ENCODE data around the gene KBTBD4. TPM values are rescaled to one million over a fixed set of nuclear protein-coding genes. Genes with fewer than 3 reads are reported as not detected.

Gene KBTBD4
- total RNA-seq, 1 donor from 2014 or later: 12.6 TPM

DNA sequence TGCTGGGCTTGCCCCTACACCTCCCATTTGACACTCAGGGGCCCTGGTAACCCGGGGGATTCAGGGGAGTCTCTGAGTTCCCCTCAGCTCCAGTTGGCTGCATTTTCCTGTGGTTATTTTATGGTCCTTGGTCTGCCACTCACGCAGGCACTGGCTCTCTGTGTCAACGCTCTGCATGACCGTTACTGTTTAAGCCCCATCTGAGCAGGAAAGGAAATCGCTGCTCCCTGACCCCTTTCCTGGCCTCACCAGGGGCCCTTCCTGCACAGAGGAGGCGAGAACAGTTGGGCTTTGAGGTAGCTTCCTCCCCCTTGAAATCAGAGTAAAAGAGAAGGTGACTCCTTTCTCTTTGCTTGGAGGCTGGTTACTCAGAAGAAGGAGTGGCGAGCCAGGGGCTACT, 13.0 kb upstream of the KBTBD4 start:
- DNase-seq (ENCODE audit: low spot score): no peak

DNA sequence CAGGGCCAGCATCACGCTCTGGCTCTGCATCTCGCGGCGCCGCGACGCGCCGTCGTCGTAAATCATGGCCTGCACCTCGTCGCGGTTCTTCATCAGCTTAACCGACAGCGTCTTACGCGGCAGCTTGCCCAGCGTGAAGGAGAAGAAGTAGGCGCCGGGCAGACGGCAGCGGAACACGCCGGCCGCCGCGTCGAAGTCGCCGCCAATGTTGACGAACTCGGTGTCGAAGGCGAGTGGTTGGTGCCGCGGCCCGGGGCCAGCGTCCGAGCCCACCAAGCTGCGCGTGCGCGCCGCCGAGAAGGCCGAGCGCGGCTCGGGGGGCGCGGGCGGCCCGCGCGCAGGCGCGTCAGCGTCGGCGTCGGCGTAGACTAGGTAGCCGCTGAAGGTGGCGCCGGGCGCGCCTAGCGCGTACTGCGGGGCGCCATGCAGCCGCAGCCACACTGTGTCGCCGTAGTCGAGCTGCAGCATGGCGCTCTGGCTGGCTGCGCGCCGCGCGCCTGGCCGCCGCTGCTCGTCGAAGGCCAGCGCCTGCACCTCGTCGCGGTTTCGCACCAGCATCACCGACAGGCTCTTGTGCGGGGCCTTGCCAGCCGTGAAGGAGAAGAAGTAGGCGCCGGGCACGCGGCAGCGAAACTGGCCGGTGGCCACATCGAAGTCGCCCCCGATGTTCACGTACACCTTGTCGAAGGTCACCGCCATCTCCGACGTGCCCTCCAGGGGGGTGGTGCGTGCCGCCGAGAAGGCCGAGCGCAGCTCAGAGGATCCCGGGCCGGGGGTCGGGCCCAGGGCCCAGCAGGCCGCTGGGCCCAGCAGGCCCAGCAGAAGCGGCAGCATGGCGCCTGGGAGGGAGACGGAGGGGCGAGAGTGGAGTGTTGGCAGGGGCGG, 11.4 kb upstream of the KBTBD4 start:
- no peak for DNase-seq (ENCODE audit: low spot score)

DNA sequence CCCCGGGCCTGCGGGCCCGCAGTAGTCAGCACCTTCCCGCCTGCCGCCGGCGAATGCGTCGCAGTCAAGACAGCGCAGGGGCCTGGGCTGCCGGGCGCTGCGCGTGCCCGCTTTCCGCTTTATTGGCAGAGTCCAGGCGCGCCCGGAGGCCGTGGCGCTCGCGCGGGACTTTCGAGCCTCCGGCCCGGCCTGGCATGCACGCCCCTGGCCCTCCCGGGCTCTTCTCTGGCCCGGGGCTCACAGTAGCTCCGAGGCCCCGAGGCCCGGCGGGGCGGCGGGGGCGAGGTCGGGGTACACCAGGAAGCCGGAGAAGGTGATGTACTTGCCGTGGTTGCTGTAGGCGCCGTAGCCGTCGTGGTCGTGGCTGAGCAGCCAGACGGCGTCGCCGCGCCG, 10.8 kb upstream of the KBTBD4 start:
- DNase-seq (ENCODE audit: low spot score): no peak

DNA sequence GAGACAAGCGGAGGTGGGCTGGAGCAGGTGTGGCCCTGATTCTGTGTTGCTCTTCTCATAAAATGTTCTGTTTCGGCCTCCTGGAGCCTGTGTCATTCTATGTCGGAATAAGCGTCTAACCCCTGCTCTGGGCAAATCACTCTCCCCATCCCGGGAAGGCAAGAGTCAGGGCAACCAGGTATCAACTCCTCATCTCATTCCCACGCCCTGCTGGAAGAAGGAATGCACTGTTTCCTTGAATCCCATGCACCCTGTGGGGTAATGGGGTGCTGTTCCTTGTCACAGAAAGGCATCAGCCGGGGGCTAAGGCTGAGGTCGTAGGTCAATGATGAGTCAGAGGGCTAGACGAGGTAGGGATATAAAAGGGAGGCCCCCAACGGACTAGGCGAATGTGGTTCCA, 10.3 kb upstream of the KBTBD4 start:
- no peak for DNase-seq (ENCODE audit: low spot score)

DNA sequence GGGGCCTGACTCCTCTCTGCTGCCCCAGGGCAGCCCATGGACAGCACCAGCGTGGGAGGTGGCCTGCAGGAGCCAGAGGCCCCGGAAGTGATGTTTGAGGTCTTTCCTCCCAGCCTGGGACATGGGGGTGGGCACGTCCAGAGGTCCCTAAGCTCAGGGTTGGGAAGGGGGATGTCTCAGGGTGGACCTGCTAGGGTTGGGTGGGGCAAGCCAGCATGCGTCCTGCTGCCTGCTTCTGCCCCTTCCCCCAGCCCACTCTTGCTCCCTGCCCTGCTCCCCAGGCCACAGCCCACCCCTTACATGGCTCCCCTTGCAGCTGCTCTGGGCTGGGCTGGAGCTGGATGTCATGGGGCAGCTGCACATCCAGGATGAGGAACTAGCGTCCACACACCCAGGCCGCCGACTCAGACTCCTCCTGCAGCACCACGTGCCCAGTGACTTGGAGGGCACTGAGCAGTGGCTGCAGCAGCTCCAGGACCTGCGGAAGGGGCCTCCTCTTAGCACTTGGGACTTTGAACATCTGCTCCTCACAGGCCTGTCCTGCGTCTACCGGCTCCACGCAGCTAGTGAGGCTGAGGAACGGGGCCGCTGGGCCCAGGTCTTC, 9.1 kb upstream of the KBTBD4 start:
- DNase-seq (ENCODE audit: low spot score): no peak

DNA sequence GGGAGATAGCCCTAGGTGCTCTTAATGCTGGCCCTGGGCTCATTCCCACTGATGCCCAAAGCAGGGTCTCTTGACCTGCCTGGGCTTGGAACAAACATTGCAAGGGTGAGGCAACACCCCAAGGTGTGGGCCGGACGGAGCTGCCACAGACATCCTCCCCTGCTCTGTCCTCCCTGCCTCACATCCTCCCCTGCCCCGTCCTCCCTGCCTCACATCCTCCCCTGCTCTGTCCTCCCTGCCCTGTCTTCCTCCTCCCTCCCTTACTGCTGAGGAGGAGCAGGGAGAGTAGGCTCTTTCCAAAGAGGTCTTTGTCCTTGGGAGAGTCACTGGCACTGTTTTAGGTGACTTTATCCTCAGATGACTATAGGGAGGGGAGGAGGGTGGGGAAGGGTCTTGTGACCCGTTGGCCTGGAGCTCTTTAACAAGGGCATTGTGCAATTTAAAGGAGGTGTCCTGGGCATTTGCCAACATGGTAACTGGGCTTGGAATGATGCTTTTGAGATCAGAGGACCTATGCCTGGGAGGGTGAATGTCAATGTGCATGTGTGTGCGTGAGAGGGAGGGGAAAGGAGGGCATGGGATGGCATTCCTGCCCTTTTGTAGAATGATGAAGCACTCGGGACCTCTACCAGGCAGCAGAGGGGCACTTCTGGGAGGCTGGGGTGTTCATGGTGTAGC, 8.4 kb upstream of the KBTBD4 start:
- no peak for DNase-seq (ENCODE audit: low spot score)

DNA sequence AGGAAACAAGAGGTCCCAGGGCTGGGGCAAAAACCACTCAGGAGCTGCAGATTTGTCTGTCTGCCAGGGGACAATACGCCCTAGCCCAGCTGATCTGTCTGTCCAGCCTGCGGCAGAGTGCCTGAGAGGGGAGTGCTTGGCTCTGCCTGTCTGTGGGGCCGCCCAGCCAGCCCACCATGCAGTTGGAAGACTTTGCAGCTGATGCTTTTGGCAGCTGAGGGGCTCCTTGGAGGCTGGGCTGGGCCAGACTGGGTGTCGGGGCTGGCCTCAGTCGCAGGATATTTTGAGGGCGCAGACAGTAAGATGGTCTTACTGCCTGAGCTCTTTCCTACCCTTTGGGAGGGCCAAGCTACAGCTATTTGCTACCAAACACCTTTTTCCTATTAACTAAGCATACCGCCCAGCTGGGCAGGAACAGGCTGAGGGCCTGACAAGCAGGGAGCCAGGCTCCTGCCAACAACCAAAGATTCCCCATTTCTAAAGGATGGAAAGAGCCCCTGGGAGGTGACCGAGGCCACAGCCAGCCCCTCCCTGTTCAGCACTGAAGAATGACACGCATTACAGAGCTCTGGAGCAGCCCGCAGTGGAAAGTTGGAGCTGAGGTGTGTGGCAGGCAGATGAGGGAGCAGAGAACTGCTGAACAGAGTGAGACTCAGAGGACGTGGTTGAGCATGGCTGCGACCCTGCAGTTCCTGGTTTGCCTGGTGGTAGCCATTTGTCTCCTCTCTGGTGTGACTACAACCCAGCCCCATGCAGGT, 7.5 kb upstream of the KBTBD4 start, which contains the start of gene FAM180B:
Gene FAM180B, plus strand, starts transcription at position 581 of the 758 bp plus-strand sequence. Its CDS starts 91 bp downstream, at position 672.
- no peak for DNase-seq (ENCODE audit: low spot score)

DNA sequence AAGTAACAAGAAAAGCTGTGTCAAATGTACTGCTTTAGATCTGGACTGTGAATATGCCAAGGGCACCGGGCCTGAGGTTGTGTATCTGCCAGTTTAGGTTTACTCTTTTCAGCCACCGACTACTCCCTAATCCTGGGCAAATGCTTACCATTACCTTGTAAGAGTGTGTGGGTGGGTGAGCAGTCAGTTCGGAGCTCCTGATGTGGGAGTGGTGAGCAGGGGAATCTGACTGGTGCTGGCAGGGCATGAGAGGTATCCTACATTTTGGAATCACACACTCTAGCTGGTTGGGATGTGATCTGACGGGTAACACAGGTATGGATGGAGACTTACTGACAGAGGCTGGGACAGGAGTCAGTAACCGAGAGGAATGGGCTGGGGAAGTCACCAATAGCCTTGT, 5.1 kb upstream of the KBTBD4 start:
- no peak for DNase-seq (ENCODE audit: low spot score)

DNA sequence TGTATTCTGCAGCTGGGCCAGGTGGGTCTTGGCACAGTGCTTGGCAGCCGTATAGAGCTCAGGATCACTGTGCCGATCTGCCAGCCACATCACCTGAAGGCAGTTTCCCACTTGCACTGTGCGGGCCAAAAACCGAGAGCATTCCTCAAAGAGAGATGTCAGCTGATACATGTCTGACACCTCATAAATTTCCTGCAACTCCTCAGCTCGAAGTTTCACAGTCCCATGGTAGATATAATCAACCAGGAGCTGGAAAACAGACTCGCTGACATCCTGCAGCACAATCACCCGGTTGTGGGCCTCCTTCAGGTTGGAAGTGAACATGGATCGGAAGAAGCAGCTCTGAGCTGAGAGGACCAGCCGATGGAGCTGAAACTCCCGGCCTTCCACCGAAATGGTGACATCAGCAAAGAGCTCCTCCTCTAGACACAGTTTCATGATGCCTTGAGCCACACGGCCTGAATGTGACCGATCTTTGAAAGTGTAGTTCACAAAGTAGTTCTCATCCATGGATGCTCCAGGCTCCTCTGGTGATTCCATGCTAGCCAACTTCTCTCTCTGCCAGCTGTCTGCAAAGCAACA, 1.2 kb downstream of the KBTBD4 start:
- DNase-seq (ENCODE audit: low spot score): no peak

DNA sequence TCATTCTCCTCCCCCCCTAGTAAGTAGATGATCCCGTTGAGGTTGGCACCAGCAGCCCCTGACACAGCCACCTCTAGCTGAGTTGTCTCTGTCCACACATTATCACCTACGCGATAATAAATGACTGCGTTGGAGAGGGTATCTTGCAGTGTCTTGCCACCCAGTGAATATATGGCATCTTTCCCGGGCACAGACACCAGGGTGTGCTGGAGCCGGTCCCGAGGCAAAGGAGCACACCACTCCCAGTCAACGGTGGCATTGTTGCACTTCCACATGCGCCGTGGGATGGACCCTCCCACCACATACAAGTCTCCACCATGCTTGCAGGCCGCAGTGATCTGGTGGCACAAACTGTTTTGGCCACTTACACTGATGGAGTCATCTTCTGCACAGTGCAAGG, 5.4 kb downstream of the KBTBD4 start:
- DNase-seq (ENCODE audit: low spot score): no peak

DNA sequence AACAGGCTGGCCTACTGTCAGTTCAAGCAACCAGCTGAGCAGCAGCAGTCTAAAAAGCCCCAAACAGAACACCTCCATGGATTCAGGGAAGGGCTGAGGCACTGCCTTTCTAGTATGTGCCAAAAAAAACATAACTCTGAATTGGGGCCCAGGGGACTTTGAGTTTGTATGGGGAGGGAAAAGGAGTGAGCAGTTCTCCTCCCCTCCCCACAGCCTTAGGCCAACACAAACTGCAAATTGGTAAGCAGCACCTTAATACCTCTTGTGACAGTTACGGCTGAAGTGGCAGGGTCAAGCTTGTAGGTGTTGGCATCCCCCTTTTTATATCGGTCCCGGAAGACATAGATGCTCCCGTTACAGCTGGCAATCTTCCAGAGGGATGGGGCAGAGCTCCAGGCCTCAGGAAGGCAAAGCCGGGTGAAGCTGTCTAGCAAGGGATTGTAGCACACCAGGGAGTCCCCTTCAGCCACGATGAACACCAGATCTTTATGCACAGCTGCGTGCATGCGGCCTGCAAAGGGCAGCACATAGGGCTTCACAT, 6.0 kb downstream of the KBTBD4 start:
- no peak for DNase-seq (ENCODE audit: low spot score)

DNA sequence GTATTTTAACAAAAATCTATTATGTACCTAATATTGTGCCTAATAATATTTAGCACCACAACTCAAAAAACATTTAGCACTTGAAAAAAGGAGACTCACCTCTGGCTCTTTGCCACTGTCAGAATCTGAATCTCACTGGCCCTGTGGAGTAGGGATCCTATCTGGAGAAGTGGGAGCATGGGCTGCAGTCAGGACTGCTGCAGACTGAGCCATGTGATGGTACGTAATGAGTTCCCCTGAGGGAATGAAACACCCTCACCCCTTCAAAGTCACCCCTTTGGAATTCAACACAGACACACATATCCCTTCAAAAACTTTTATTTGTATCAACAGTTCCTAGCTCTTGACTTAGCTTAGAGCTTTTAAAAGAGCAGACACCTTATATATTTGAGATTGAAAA, 6.9 kb downstream of the KBTBD4 start:
- no peak for DNase-seq (ENCODE audit: low spot score)

DNA sequence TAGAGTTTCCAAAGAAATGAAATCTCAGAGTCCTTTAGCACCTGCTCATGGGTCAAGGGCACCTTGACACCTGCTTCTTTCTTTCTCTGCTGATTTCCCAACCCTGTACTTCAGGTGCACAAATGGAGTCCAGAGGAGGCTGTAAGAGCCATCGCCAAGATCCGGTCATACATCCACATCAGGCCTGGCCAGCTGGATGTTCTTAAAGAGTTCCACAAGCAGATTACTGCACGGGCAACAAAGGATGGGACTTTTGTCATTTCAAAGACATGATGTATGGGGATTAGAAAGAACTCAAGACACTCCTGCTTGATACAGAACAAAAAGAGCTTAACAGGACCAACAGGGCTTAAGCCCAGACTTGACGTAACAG, 7.4 kb downstream of the KBTBD4 start:
- no peak for DNase-seq (ENCODE audit: low spot score)

DNA sequence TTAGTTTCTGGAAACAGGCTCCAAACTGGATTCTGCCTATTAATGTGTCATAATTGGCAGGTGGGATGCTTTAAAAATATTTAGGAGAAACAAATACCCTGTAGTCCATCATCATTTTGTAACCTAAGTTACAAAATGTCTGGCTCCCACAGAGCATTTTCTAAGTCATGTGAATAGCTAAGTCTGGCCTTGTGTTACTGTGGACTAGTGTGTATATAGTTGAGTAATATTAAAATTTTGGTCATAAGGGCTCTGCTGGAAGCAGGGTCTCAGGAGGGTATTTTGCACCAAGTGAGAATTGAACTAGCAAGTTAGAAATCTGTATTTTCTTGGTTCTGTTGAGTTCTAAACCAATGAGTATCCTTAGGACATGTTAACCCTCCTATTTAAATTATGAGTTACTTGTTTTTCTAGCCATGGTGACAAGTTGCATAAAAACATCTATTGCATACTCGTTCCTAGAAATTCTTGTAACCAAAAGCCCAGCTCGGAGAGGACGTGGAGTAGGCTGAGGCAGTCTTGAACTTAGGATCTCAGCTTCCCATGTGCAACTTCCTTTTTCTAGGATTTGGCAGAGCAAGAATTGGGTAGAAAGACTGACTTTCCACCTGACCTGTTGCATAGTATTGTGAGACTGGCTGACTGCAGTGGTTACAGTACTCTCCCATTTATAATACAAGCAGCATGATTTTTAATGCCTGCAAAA, 8.0 kb downstream of the KBTBD4 start:
- no peak for DNase-seq (ENCODE audit: low spot score)

DNA sequence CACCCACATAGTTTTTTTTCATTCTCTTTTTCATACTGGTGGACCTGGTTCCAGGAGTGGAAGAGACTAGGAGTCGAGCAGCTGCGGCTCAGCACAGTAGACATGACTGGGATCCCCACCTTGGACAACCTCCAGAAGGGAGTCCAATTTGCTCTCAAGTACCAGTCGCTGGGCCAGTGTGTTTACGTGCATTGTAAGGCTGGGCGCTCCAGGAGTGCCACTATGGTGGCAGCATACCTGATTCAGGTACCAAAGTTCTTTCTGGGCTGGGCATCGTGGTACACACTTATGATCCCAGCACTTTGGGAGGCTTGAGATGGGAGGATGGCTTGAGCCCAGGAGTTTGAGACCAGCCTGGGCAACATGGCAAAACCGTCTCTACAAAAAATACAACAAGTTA, 9.1 kb downstream of the KBTBD4 start:
- DNase-seq (ENCODE audit: low spot score): no peak

DNA sequence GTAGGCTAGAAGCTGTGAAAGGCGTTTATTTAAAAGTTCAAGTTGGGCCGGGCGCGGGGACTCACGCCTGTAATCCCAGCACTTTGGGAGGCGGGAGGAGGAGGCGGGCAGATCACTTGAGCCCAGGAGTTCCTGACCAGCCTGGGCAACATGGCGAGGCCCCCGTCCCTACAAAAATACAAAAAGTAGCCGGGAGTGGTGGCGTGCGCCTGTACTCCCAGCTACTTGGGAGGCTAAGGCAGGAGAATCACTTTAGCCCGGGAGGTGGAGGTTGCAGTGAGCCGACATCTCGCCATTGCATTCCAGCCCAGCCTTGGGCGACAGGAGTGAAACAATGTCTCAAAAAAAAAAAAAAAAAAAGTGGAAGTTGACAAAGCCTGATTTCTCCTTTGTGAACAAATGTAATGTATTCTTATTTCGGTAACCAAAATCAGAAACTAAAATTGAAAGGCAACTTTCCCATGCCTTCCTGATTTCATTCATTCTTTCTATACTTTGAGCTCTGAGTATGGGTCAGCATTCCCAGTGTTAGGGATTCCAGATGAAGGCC, 12.5 kb downstream of the KBTBD4 start:
- DNase-seq (ENCODE audit: low spot score): peak; percentile 82

DNA sequence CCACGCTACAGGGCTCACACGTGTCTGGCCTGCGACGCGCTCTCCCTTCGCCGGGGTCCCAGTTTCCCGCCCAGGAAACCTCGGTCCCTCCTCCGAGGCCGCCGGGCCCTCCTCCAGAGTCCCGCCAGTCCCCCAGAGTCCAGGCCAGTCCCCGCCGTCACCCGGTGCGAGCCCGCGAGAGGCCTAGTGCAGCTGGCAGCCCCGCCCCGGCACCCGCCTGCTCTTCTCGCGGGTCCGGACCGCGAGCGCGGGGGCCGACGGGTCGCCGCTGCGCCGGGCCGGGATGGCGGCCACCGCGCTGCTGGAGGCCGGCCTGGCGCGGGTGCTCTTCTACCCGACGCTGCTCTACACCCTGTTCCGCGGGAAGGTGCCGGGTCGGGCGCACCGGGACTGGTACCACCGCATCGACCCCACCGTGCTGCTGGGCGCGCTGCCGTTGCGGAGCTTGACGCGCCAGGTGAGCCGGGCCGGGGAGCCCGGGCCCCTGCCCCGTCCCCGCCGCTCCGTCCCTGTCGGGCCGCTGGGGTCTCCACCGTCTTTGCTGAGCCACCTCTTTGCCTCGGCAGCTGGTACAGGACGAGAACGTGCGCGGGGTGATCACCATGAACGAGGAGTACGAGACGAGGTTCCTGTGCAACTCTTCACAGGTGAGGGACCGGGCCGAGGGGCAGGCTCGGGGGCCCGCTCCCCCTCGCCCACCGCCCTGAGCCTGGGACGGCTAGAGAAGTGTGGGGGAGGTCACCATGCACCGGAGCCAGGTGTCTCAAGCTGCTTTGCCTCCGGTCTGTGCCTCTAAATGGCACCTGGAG, 13.2 kb downstream of the KBTBD4 start, which contains the start of gene PTPMT1:
Gene PTPMT1, plus strand, starts transcription at position 260 of the 809 bp plus-strand sequence. Its CDS starts 24 bp downstream, at position 284.
- peak; percentile 90 for DNase-seq (ENCODE audit: low spot score)

DNA sequence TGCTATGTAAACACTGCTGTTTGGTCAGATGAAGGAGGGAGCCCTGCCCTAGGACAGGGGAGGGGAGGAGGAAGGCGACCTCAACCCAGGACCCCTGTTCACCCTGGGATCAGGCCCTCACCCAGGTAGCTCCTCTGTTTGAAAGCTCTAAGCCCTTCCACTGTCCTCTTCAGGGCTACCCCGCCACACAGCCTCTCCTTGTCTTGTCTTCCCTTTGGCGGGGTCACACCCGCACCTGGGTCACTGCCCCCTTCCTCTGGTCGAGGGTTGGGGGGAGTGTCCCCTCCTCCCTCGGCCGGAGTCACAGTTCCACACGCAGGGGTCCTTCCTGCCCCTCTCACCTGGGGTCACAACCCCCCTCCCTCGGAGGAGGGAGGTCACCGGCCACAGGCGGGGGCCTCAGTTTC, 13.8 kb downstream of the KBTBD4 start:
- DNase-seq (ENCODE audit: low spot score): no peak

DNA sequence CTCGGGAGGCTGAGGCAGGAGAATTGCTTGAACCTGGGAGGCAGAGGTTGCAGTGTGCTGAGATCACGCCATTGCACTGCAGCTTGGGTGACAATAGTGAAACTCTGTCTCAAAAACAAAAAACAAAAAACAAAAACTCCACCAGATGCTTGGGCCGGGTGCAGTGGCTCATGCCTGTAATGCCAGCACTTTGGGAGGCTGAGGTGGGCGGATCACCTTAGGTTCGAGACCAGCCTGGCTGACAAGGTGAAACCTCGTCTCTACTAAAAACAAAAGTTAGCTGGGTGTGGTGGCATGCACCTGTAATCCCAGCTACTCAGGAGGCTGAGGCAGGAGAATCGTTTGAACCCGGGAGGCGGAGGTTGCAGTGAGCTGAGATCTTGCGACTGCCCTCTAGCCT, 14.4 kb downstream of the KBTBD4 start:
- peak; percentile 33 for DNase-seq (ENCODE audit: low spot score)
